PFSK-1 (cell line): ENCODE data around the gene KXD1.

ENCODE experiments used
- FOXP2 ChIP-seq: optimal IDR thresholded peaks from 2 replicates; pipeline ENCODE3; 2011; ENCODE audit warnings: borderline replicate concordance, control low read depth, inconsistent platforms; ENCODE audit not compliant: insufficient read depth; ENCODE audit errors: extremely low read length, extremely low read depth
- POLR2AphosphoS5 ChIP-seq: IDR thresholded peaks from 2 replicates; pipeline ENCODE4 v1.6.1; 2012; ENCODE audit warnings: low read depth, mild to moderate bottlenecking, control low read depth, low read length, moderate library complexity
- SIN3A ChIP-seq: IDR thresholded peaks from 2 replicates; pipeline ENCODE4 v1.6.1; 2012; ENCODE audit warnings: mild to moderate bottlenecking, low read length, moderate library complexity, borderline replicate concordance; ENCODE audit not compliant: insufficient read depth
- TAF1 ChIP-seq: IDR thresholded peaks from 2 replicates; pipeline ENCODE4 v1.6.1; 2012; ENCODE audit warnings: low read length, control low read depth, borderline replicate concordance; ENCODE audit not compliant: insufficient read depth
- TF ChIP-seq, protein P1 (sequence below), 2 experiments: IDR thresholded peaks; 2 replicates each; pipeline versions ENCODE4 v1.6.1 to v1.8.0; 2011 to 2012; ENCODE audit warnings: low read depth in 2 of 2, low read length in 2 of 2, control low read depth in 1 of 2, inconsistent platforms in 1 of 2, mild to moderate bottlenecking in 1 of 2, moderate library complexity in 1 of 2; ENCODE audit not compliant: insufficient read depth in 1 of 2

- TF ChIP-seq POLR2AphosphoS5 (no peak), TAF1 (no peak), FOXP2 (no peak), SIN3A (no peak)
- TF ChIP-seq, protein P1, sequence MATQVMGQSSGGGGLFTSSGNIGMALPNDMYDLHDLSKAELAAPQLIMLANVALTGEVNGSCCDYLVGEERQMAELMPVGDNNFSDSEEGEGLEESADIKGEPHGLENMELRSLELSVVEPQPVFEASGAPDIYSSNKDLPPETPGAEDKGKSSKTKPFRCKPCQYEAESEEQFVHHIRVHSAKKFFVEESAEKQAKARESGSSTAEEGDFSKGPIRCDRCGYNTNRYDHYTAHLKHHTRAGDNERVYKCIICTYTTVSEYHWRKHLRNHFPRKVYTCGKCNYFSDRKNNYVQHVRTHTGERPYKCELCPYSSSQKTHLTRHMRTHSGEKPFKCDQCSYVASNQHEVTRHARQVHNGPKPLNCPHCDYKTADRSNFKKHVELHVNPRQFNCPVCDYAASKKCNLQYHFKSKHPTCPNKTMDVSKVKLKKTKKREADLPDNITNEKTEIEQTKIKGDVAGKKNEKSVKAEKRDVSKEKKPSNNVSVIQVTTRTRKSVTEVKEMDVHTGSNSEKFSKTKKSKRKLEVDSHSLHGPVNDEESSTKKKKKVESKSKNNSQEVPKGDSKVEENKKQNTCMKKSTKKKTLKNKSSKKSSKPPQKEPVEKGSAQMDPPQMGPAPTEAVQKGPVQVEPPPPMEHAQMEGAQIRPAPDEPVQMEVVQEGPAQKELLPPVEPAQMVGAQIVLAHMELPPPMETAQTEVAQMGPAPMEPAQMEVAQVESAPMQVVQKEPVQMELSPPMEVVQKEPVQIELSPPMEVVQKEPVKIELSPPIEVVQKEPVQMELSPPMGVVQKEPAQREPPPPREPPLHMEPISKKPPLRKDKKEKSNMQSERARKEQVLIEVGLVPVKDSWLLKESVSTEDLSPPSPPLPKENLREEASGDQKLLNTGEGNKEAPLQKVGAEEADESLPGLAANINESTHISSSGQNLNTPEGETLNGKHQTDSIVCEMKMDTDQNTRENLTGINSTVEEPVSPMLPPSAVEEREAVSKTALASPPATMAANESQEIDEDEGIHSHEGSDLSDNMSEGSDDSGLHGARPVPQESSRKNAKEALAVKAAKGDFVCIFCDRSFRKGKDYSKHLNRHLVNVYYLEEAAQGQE (IDR thresholded peaks at IDR 0.05; ENCODE audit: insufficient read depth in 1 of 2, low read depth in 2 of 2, low read length in 2 of 2): no peak
Observed at GRCh38 chr19:18537431-18537830, 20.2 kb upstream of the KXD1 start.
